H9 (cell line): ENCODE measurements around the gene UBE2Z. TPM values are rescaled to one million over a fixed set of nuclear protein-coding genes. Genes with fewer than 3 reads are reported as not detected.
A peak's percentile ranks its signal among the peaks of the same experiment; 100 is the strongest.

Experiments
- DNase-seq: peaks from one replicate; pipeline ENCODE4 v3.0.0-alpha.2; 2017
- H2AFZ ChIP-seq: one replicate; pipeline ENCODE4 v1.6.1; 2013; ENCODE audit warnings: mild to moderate bottlenecking, low read length, control low read depth, moderate library complexity
- H2AK5ac ChIP-seq: 2 replicates; pipeline ENCODE4 v1.6.1; 2013; ENCODE audit warnings: low read length, control low read depth, mixed read lengths; ENCODE audit not compliant: insufficient read length
- H2BK120ac ChIP-seq: one replicate; pipeline ENCODE4 v1.6.1; 2013; ENCODE audit warnings: low read depth, mild to moderate bottlenecking, low read length, control low read depth, inconsistent platforms; ENCODE audit not compliant: poor library complexity, severe bottlenecking
- H2BK12ac ChIP-seq: 2 replicates; pipeline ENCODE4 v1.6.1; 2013; ENCODE audit warnings: low read length, control low read depth, mixed read lengths, low read depth; ENCODE audit not compliant: insufficient read length
- H2BK15ac ChIP-seq: 2 replicates; pipeline ENCODE4 v1.6.1; 2013; ENCODE audit warnings: low read depth, low read length, control low read depth
- H2BK20ac ChIP-seq: one replicate; pipeline ENCODE4 v1.6.1; 2013; ENCODE audit warnings: low read depth, mild to moderate bottlenecking, low read length, control low read depth, inconsistent platforms; ENCODE audit not compliant: poor library complexity, severe bottlenecking
- H2BK5ac ChIP-seq: 2 replicates; pipeline ENCODE4 v1.6.1; 2013; ENCODE audit warnings: low read length, control low read depth, mixed read lengths; ENCODE audit not compliant: insufficient read length
- H3K14ac ChIP-seq: 2 replicates; pipeline ENCODE4 v1.6.1; 2013; ENCODE audit warnings: low read length, control low read depth; ENCODE audit not compliant: insufficient read depth
- H3K18ac ChIP-seq: 2 replicates; pipeline ENCODE4 v1.6.1; 2013; ENCODE audit warnings: low read depth, mild to moderate bottlenecking, mixed read lengths, low read length, control low read depth; ENCODE audit not compliant: insufficient read length
- H3K23ac ChIP-seq: 2 replicates; pipeline ENCODE4 v1.6.1; 2013; ENCODE audit warnings: low read length, control low read depth, mixed read lengths, low read depth; ENCODE audit not compliant: insufficient read length
- H3K23me2 ChIP-seq: 2 replicates; pipeline ENCODE4 v1.6.1; 2013; ENCODE audit warnings: low read depth, mild to moderate bottlenecking, mixed read lengths, low read length, control low read depth; ENCODE audit not compliant: insufficient read length, poor library complexity, severe bottlenecking
- H3K27ac ChIP-seq: 2 replicates; pipeline ENCODE4 v1.5.1; 2013; ENCODE audit warnings: low read length, control low read depth, mixed read lengths, low read depth; ENCODE audit not compliant: insufficient read length
- H3K27me3 ChIP-seq: 2 replicates; pipeline ENCODE4 v1.6.1; 2013; ENCODE audit warnings: low read length, control low read depth, inconsistent platforms; ENCODE audit not compliant: insufficient read depth
- H3K4ac ChIP-seq: 2 replicates; pipeline ENCODE4 v1.6.1; 2013; ENCODE audit warnings: low read depth, mild to moderate bottlenecking, control low read depth, inconsistent platforms, low read length, moderate library complexity
- H3K4me1 ChIP-seq: 2 replicates; pipeline ENCODE4 v1.6.1; 2013; ENCODE audit warnings: low read length, control low read depth, inconsistent platforms; ENCODE audit not compliant: insufficient read depth
- H3K4me2 ChIP-seq: 2 replicates; pipeline ENCODE4 v1.6.1; 2013; ENCODE audit warnings: low read length, control low read depth, mixed read lengths; ENCODE audit not compliant: insufficient read length, insufficient read depth
- H3K56ac ChIP-seq: 2 replicates; pipeline ENCODE4 v1.6.1; 2013; ENCODE audit warnings: low read depth, mild to moderate bottlenecking, mixed read lengths, low read length, control low read depth; ENCODE audit not compliant: insufficient read length
- H3K79me1 ChIP-seq: 2 replicates; pipeline ENCODE4 v1.6.1; 2013; ENCODE audit warnings: low read depth, mild to moderate bottlenecking, moderate library complexity, low read length, control low read depth, inconsistent platforms; ENCODE audit not compliant: insufficient read depth, poor library complexity, severe bottlenecking
- H3K79me2 ChIP-seq: 2 replicates; pipeline ENCODE4 v1.6.1; 2013; ENCODE audit warnings: low read length, control low read depth, inconsistent platforms; ENCODE audit not compliant: insufficient read depth
- H3K9ac ChIP-seq: 2 replicates; pipeline ENCODE4 v1.6.1; 2013; ENCODE audit warnings: low read length, control low read depth, mixed read lengths; ENCODE audit not compliant: insufficient read length; ENCODE audit errors: extremely low read depth
- H3K9me3 ChIP-seq: one replicate; pipeline ENCODE4 v1.6.1; 2013; ENCODE audit warnings: low read depth, low read length, inconsistent platforms; ENCODE audit not compliant: control insufficient read depth
- H3T11ph ChIP-seq: one replicate; pipeline ENCODE4 v1.6.1; 2013; ENCODE audit warnings: mild to moderate bottlenecking, low read length, control low read depth, inconsistent platforms
- H4K20me1 ChIP-seq: one replicate; pipeline ENCODE4 v1.6.1; 2013; ENCODE audit not compliant: control insufficient read depth, insufficient read length, insufficient read depth
- H4K5ac ChIP-seq: 2 replicates; pipeline ENCODE4 v1.6.1; 2013; ENCODE audit warnings: low read depth, mild to moderate bottlenecking, mixed read lengths, low read length, control low read depth; ENCODE audit not compliant: insufficient read length
- H4K8ac ChIP-seq: replicated peaks from 2 replicates; pipeline ENCODE4 v1.6.1; 2013; ENCODE audit warnings: low read length, control low read depth, mixed read lengths, low read depth; ENCODE audit not compliant: insufficient read length
- H4K91ac ChIP-seq: 2 replicates; pipeline ENCODE4 v1.6.1; 2013; ENCODE audit warnings: low read depth, mild to moderate bottlenecking, moderate library complexity, mixed read lengths, low read length, control low read depth; ENCODE audit not compliant: insufficient read length
- H3K27ac Mint-ChIP-seq, 3 experiments: 2 replicates in 2 of 3; 3 replicates in 1 of 3; pipeline ENCODE4 v1.8.0; 2020 to 2021; ENCODE audit warnings: mixed read lengths in 3 of 3, mild to moderate bottlenecking in 1 of 3, moderate library complexity in 1 of 3
- H3K27me3 Mint-ChIP-seq: 2 replicates; pipeline ENCODE4 v1.8.0; 2021; ENCODE audit warnings: low read depth, mild to moderate bottlenecking, moderate library complexity, mixed read lengths
- H3K36me3 Mint-ChIP-seq, 3 experiments: 2 replicates in 2 of 3; 3 replicates in 1 of 3; pipeline ENCODE4 v1.8.0; 2020 to 2021; ENCODE audit warnings: low read depth in 3 of 3, mixed read lengths in 3 of 3; ENCODE audit not compliant: insufficient read depth in 1 of 3
- H3K4me1 Mint-ChIP-seq, 2 experiments: 2 replicates each; pipeline ENCODE4 v1.8.0; 2020; ENCODE audit warnings: mixed read lengths in 2 of 2
- H3K4me3 Mint-ChIP-seq, 2 experiments: 2 replicates in 1 of 2; 3 replicates in 1 of 2; pipeline ENCODE4 v1.8.0; 2020 to 2021; ENCODE audit warnings: mild to moderate bottlenecking in 2 of 2, mixed read lengths in 2 of 2, moderate library complexity in 1 of 2
- H3K9me3 Mint-ChIP-seq, 2 experiments: 2 replicates in 1 of 2; 3 replicates in 1 of 2; pipeline ENCODE4 v1.8.0; 2020; ENCODE audit warnings: mild to moderate bottlenecking in 2 of 2, mixed read lengths in 2 of 2, moderate library complexity in 1 of 2
- CTCF ChIP-seq: fragments of 200-600 bp; sonication (generic); conservative IDR thresholded peaks from 3 replicates; pipeline ENCODE4 v1.8.0; 2021; ENCODE audit warnings: antibody characterized with exemption, mild to moderate bottlenecking
- WGBS: extraction: QIAGEN DNeasy Blood & Tissue Kit; methylation state at CpG from one replicate; pipeline ENCODE4 v1.1.7; 2013; ENCODE audit warnings: missing lambda C conversion rate, low lambda C conversion rate, mixed read lengths; ENCODE audit not compliant: insufficient read length; ENCODE audit errors: extremely low coverage; 5-methylcytosine and 5-hydroxymethylcytosine counted together
- total RNA-seq: library from RNA; stranded (reverse); gene quantifications from 2 replicates; pipeline ENCODE4 v1.2.1, GENCODE V29; 2021

UBE2Z gene
- total RNA-seq, 1 experiment from 2014 or later, result 80.0 TPM

DNA sequence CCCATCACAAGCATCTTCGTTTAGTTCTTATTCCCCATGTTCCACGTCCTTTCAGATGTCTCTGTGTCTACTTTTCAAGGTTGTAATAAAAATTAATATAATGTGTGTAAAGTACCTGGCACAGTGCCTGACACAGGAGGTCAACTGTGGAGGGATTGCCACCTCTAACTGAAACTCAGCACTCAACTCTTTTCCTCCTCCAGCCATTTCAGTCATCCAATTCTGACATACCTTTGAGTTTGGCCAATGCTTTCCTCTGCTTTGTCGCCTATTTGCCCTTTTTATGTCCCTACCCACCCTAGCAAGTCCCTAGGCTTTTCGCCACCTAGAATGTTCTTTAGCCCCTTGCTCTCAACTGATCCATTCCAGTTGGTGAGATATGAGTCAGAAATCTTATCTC is 1.6 kb downstream of the UBE2Z start:
- peak overlapping the region; percentile 57 to 83 (median 78); a peak in 3 of 7 replicates for H3K27ac Mint-ChIP-seq
- no peak for DNase-seq

More for the DNA sequence above, 1.6 kb downstream of the UBE2Z start:
- H2AFZ ChIP-seq, result no peak overlapping the region
- WGBS, result no CpG with 5 or more reads among the region's 4 CpGs
- H3K23me2 ChIP-seq, result peaks cover 7% of the 10 kb centered on the region
- H3K4me1 ChIP-seq, result peaks cover 7% of the 10 kb centered on the region; the same call in 1 of the 2 replicates
- H2BK15ac ChIP-seq, result no peak overlapping the region
- H3K23ac ChIP-seq, result no peak overlapping the region
- Mint-ChIP-seq H3K36me3 (peaks cover 37 to 53% (median 51%) of the 10 kb centered on the region in 3 experiments), H3K4me3 (peak overlapping the region; percentile 89 to 94), H3K9me3 (no peaks in the 10 kb centered on the region), H3K4me1 (peaks cover 25 to 26% of the 10 kb centered on the region in 2 experiments), H3K27me3 (no peaks in the 10 kb centered on the region)
- TF ChIP-seq CTCF, result no peak
- no peak overlapping the region for H4K91ac ChIP-seq
- H3K56ac ChIP-seq, result no peak overlapping the region
- H2BK120ac ChIP-seq, result no peak overlapping the region
- no peak overlapping the region for H3K27ac ChIP-seq
- peaks cover 21% of the 10 kb centered on the region for H3K79me1 ChIP-seq
- H3K4ac ChIP-seq, result no peak overlapping the region
- peak overlapping the region; percentile 15 for H3K9ac ChIP-seq
- H3K4me2 ChIP-seq, result peak overlapping the region; percentile 100
- no peak overlapping the region for H3K14ac ChIP-seq
- no peak overlapping the region for H4K5ac ChIP-seq
- peaks cover 2% of the 10 kb centered on the region for H4K20me1 ChIP-seq
- no peak overlapping the region for H2BK12ac ChIP-seq
- no peak overlapping the region for H3T11ph ChIP-seq
- no peak overlapping the region for H3K18ac ChIP-seq
- H3K79me2 ChIP-seq, result peaks cover 35% of the 10 kb centered on the region
- no peaks in the 10 kb centered on the region for H3K9me3 ChIP-seq
- no peak overlapping the region for H2BK5ac ChIP-seq
- H2AK5ac ChIP-seq, result no peak overlapping the region
- no peak overlapping the region for H2BK20ac ChIP-seq
- H3K27me3 ChIP-seq, result no peaks in the 10 kb centered on the region
- H4K8ac ChIP-seq, result no peak overlapping the region
